ENCODE data around the gene LHPP.

The LHPP gene

GRCh38 chr10:124522933-124523871 lies 61.6 kb downstream of the LHPP start:
- FAIRE-seq = no peak

DNA sequence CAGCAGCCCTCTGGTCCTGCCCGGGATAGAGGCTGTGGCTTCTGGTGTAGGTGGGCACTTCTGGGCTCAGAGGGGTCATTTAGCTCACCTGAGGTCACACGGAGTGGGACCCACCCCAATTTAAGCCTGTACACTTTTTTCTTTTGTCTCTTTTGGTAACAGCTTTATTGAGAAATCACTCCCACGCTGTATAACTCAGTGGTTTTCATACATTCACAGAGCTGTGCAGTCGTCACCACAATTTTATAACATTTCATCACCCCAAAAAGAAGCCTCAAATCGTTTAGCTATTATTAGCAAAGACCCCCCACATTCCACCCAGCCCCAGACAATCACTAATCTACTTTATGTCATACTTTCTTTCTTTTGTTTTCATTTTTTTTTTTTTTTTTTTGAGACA lies 62.3 kb downstream of the LHPP start:
- no peak for FAIRE-seq

- no peak for FAIRE-seq
Measured at GRCh38 chr10:124524991-124525653, 63.5 kb downstream of the LHPP start.

GRCh38 chr10:124525751-124526600 lies 64.4 kb downstream of the LHPP start:
- FAIRE-seq = no peak

- no peak for FAIRE-seq
Measured at GRCh38 chr10:124526621-124527267, 65.1 kb downstream of the LHPP start.

DNA sequence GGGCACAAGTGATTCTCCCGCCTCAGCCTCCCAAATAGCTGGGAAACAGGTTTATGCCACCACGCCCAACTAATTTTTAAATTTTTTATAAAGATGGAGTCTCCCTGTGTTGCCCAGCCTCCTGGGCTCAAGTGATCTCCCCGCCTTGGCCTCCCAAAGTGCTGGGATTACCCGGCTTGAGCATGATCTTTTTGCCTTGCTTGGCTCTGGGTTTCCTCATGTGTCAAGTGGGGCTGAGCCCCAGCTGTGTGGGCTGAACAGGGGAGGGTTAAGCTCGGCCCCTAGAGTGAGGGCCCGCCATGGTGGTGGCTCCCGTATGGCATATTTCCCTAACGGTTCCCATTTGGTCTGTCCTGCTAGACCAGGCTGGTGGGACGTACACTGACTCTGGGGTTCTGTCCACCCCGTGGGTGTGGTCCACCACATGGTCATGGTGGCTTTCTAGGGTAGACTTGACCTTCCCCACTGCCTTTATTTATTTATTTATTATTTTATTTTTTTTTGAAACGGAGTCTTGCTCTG lies 66.3 kb downstream of the LHPP start:
- no peak for FAIRE-seq

GRCh38 chr10:124529661-124530214 lies 68.1 kb downstream of the LHPP start:
- no peak for FAIRE-seq

DNA sequence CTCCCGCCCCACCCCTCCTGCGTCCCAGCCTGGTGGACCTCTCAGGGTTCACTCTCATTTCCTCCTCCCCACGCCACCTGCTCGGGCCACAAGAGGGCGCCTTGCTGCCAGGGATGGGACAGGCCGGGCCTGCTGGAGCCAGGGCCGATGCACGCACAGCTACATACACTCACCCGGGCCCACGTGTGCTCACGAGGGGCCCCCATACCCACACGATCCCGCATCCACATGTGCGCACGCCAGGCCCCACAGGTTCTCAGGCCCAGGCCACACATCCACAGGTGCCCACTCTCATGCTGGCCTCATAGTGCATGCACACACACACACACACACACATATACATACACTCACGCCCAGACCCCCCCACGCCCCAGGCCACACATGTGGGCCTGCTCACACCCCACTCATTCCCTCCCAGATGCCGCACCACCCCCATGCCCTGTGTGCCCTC lies 68.6 kb downstream of the LHPP start:
- FAIRE-seq = no peak

DNA sequence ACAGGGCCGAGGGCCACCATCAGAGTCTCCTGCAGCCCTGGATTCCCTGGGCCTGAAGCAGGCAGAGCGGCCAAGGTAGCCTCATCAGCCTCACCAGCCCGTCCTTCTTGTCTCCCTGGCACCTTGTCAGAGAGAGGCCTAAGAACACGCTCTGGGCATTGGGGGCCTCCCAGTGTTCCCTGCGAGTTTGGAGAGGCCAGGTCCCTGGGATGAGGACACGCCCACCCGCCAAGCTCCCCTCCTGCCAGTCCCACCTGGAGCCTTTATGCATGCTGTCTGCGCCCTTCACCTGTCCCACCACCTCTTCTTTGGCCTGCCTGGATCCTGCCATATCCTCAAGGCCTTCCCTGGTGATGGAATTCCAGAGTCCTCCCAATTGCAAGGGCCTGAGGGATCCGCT lies 69.2 kb downstream of the LHPP start:
- no peak for FAIRE-seq

DNA sequence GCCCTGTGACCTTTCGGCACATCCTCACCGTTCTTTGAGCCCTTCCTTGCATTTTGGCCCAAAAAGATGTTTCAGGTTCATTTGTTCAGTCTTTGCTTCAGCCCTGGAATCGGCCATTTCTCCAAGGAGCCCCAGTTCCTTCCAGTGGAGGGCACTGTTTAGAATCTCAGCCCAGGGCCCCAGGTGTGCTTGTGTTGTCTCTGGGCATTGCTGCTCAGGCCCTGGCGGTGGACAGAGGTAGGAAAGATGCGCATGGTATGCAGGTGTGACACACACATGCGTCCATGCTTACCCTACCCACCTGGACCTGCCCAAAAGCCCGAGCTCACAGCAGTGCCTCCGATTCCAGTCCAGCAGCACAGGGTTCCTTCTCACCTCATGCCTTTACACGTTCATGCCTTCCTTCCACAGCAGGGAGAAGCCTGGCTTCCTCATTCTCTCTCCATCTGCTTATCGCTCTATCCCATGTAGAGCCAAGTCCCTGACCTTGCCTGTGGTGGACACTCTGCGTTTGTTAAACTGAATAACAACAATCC lies 70.6 kb downstream of the LHPP start:
- FAIRE-seq = no peak

DNA sequence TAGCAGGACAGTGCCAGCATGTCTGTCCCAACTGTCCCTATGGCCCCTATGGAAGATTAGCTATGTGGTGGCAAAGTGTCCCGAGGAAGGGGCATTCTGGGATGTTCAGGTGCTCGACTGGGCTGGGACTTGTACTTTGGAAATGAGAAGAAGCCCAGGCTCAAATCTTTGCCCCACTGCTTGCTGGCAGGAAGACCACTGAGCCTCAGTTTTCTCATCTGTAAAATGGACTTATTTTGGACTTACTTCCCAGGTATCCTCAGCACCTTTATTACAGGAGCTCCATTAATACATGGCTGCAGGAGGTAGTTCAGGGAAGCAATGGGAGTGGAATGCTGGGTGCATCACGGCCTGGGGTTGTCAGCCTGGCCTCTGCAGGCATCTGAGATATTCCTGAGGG lies 71.2 kb downstream of the LHPP start:
- no peak for FAIRE-seq

DNA sequence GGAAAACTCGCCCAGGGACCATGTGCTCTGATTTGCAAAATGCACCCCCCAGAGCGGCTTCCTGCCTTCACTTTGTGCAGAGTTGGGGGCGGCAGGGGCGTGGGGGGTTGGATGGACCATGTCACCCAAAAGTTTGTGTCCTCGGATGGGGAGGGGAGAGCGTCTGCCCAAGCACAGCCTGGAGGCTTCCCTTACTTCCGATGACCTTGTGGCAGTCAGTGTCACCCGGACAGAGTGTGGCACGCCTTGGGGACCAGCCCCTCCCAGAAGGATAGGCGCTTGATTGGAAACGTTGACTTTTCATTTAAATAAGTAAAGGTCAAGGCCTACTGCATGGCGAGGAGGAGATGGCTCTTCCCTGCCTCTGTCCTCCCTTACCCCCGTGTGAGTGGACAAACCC lies 71.6 kb downstream of the LHPP start:
- no peak for FAIRE-seq

DNA sequence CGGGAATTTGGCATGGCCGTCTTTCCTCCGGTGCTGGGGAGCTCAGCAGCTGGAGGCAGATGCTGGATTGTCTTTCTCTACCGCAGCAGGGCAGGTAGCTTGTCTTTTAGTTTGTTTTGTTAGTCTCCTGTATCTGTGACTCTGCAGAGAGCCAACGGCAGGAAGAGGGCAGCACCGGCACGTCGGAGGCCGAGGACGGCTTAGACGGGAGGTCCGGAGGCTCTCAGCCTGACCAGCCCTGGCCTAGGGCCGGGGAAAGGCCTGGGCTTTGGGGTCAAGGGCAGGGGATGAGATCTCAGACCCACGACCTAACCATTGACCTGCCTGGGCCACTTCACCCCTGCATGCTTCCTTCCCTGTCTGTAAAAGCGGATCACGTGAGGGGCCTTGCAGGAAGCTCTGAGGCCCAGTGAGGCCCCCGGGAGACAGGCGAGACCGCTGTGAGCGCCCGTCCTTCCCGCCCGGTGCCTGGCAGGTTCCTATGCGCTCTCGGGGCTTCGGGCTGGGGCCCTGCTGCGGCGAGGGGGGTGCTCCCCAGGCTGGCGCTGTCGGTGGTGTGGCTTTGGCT lies 72.7 kb downstream of the LHPP start:
- FAIRE-seq = no peak

DNA sequence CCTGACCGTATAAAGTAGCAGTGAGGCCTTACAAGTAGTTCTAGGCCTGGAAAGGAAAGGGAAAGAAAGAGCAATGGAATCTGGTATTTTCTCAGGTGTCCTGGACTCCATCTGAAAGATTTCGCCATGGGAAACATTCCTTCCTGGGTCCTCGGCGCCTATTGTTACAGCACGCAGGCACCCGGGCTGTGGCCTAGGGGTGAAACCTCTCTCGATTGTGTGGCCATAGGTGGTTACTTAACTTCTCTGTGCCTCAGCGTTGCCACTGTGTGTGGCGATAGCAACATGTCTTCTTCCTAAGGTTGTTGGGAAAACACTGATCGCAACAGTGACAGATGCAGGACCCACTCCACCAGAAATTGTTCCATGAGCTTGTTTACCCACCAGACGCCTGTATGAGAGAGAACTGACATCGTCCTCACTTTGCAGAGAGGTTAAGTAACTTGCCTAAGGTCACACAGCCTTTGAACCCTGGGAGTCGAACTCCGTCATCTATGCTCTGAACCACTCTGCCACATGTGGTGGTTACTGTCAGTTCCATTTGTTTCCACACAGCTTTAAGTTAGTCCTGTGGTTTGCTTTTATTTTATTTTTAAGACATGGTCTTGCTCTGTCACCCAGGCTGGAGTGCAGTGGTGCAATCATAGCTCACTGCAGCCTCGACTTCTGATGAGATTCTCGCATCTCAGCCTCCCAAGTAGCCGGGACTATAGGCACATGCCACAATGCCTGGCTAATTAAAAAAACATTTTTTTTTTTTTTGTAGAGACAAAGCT lies 73.4 kb downstream of the LHPP start:
- no peak for FAIRE-seq

DNA sequence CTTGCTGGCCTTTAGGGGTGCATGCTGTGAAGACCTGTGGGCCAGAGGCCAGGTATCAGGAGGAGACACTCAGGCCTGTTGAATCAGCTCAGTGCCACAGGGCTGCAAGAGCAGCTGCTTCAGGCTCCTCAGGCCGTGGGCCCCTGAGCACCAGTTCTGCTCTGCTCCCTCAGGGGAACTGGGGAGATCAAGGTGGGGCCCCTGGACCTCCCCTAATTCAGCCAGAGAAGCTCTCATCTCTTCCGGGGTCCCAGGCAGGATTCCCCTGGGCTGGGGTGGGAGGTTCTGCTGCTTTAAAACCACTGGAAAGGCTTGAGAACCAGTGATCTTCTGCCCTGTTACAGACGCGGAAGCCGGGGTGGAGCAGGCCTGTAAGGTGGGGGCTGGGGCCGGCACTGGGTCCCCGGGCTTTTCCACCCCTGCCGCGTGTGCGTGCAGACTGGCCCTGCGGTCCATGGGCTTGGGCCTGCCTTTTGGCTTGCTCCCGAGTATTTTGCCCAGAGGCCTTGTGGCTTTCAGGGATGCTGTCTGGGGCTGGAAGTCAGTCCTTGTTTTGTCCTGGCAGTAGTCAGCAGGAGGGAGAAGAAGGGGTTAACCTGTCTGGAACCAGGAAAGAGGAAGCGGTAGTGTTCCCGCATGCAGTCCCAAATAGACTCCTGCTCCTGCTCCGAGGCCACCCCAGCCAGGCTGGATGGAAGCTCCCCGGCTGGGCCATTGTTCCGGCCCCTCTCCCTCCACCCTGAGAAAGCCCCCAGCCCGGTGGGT lies 74.3 kb downstream of the LHPP start:
- FAIRE-seq = no peak

GRCh38 chr10:124536496-124537050 lies 75.0 kb downstream of the LHPP start:
- FAIRE-seq = no peak

- FAIRE-seq = no peak
Measured at GRCh38 chr10:124537166-124537725, 75.6 kb downstream of the LHPP start.

- FAIRE-seq = no peak
Measured at GRCh38 chr10:124537891-124538290, 76.3 kb downstream of the LHPP start.

DNA sequence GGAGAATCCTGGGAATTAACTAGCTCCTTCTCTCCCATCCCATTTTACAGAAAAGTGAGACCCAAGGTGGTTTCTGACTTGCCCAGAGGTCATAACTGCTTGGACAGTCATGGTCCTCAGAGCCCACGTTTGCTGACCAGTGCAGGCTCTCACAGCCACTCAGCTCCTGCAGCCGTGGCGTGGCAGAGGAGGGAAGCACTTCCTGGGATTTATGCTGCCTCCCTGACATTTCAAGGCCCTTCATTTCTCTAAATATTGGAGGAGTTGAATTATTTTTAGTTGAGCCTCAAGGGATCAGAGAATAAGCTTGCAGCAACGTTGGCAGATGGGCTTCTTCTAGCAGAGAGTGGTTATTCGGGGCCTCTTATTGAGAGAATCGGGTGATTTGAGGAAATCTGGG lies 77.1 kb downstream of the LHPP start:
- no peak for FAIRE-seq
